UCSD-AML1 (cell line): ENCODE measurements around the gene MINAR2.

Experiments used
- DNase-seq: peaks from one replicate; lab custom pipeline; 2025; ENCODE audit not compliant: unreplicated experiment; lab: John Stamatoyannopoulos, UW

The MINAR2 gene

GRCh38 chr5:129747572-129748407 is at the start of gene MINAR2:
MINAR2 (plus strand) TSS chr5:129748094; CDS start chr5:129748191, 97 bp downstream.
- no peak for DNase-seq

- DNase-seq: no peak
Observed at GRCh38 chr5:129698661-129699060, 49.2 kb upstream of the MINAR2 start.

GRCh38 chr5:129716235-129716634 is 31.7 kb upstream of the MINAR2 start:
- no peak for DNase-seq

- no peak for DNase-seq
Observed at GRCh38 chr5:129716651-129717050, 31.2 kb upstream of the MINAR2 start.

- no peak for DNase-seq
Observed at GRCh38 chr5:129717751-129718310, 30.1 kb upstream of the MINAR2 start.

- DNase-seq: no peak
Observed at GRCh38 chr5:129718471-129719090, 29.3 kb upstream of the MINAR2 start.

GRCh38 chr5:129724222-129724621 is 23.7 kb upstream of the MINAR2 start:
- DNase-seq: no peak

GRCh38 chr5:129724647-129725046 is 23.2 kb upstream of the MINAR2 start:
- no peak for DNase-seq

GRCh38 chr5:129739773-129740172 is 8.1 kb upstream of the MINAR2 start:
- no peak for DNase-seq

- DNase-seq: no peak
Observed at GRCh38 chr5:129743541-129744187, 4.2 kb upstream of the MINAR2 start.

- no peak for DNase-seq
Observed at GRCh38 chr5:129745997-129746396, 1.9 kb upstream of the MINAR2 start.

- no peak for DNase-seq
Observed at GRCh38 chr5:129746876-129747275, 1.0 kb upstream of the MINAR2 start.

GRCh38 chr5:129748913-129749880 is 1.3 kb downstream of the MINAR2 start:
- DNase-seq: no peak

GRCh38 chr5:129760636-129761325 is 12.9 kb downstream of the MINAR2 start:
- DNase-seq: no peak

GRCh38 chr5:129763651-129764050 is 15.8 kb downstream of the MINAR2 start:
- DNase-seq: no peak

GRCh38 chr5:129766798-129767197 is 18.9 kb downstream of the MINAR2 start:
- no peak for DNase-seq

GRCh38 chr5:129767927-129768380 is 20.1 kb downstream of the MINAR2 start:
- DNase-seq: peak; percentile 38

- no peak for DNase-seq
Observed at GRCh38 chr5:129768735-129769134, 20.8 kb downstream of the MINAR2 start.

- no peak for DNase-seq
Observed at GRCh38 chr5:129770024-129770820, 22.3 kb downstream of the MINAR2 start.
